ENCODE results near the gene ADAMTSL2. TPM values are rescaled to one million over a fixed set of nuclear protein-coding genes. Genes with fewer than 3 reads are reported as not detected.

ADAMTSL2 gene
- total and polyA plus RNA-seq, 8 donors, result 1.3 to 20.6 (median 2.6) TPM; not detected in 2

DNA sequence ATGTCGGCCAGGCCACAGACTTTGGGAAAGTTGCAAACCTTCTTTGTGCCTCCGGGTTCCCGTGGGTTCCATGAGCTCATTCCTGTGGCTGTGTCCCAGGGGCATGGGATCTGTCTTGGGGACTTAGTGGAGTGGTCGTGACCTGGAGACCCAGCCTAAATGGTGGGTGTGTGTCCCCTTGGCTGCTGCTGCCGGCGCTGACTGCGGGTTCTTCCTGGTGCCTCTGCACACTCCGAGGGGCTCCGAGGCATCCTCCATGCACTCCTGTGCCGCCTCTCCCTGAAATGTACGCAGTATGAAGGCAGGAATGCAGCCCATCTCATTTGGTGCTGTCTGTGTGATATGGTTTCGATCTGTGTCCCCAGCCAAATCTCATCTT lies 34.6 kb upstream of the ADAMTSL2 start:
- peak overlapping the region in 4 of 5 donors; percentile 14 to 62 (median 52) for H3K27ac ChIP-seq
- peaks cover 0 to 19% (median 0%) of the 10 kb centered on the region in 3 donors for H3K27me3 ChIP-seq
- intact Hi-C loops (cut with DNase I; ENCODE audit: low total_unique reads), result no loop called here

DNA sequence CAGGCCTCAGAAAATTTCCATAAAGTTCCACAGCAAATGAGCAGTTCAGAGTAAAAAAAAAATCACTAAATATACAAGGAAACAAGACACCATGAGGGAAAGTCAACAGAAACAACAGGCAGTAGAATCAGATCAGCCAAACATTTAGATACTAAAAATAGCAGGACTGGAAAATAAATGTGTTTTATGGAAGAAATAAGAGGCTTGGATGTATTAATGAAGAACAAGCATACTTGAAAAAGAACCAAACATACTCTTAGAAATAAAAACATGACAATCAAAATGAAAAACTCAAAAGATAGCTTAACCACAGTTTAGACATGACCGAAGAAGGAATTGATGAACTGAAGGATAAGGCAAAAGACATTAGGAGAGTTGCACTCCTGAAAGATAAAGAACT lies 32.4 kb upstream of the ADAMTSL2 start:
- intact Hi-C loops (cut with DNase I; ENCODE audit: low total_unique reads), result no loop called here
- peaks cover 0 to 16% (median 0%) of the 10 kb centered on the region in 3 donors for H3K27me3 ChIP-seq
- TF ChIP-seq POLR2A (IDR thresholded peaks at IDR 0.05) (no peak), EP300 (IDR thresholded peaks at IDR 0.05) (no peak), POLR2AphosphoS5 (IDR thresholded peaks at IDR 0.05) (no peak)
- TF ChIP-seq, protein P1, sequence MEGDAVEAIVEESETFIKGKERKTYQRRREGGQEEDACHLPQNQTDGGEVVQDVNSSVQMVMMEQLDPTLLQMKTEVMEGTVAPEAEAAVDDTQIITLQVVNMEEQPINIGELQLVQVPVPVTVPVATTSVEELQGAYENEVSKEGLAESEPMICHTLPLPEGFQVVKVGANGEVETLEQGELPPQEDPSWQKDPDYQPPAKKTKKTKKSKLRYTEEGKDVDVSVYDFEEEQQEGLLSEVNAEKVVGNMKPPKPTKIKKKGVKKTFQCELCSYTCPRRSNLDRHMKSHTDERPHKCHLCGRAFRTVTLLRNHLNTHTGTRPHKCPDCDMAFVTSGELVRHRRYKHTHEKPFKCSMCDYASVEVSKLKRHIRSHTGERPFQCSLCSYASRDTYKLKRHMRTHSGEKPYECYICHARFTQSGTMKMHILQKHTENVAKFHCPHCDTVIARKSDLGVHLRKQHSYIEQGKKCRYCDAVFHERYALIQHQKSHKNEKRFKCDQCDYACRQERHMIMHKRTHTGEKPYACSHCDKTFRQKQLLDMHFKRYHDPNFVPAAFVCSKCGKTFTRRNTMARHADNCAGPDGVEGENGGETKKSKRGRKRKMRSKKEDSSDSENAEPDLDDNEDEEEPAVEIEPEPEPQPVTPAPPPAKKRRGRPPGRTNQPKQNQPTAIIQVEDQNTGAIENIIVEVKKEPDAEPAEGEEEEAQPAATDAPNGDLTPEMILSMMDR (IDR thresholded peaks at IDR 0.05), result no peak
- 91 to 100% (median 98%) methylated on average over 1 of the region's 1 CpG for WGBS, 5 donors
- H3K4me3 ChIP-seq, result no peak overlapping the region
- no peaks in the 10 kb centered on the region for H3K36me3 ChIP-seq
- peaks cover 6 to 16% (median 15%) of the 10 kb centered on the region in 4 donors for H3K9me3 ChIP-seq
- H3K4me1 ChIP-seq, result peaks cover 9 to 14% (median 12%) of the 10 kb centered on the region in 4 donors
- no peak overlapping the region for H3K27ac ChIP-seq
- no peak for DNase-seq

More for the DNA sequence above, 34.6 kb upstream of the ADAMTSL2 start:
- H3K9me3 ChIP-seq, result peaks cover 6 to 16% (median 15%) of the 10 kb centered on the region in 4 donors
- H3K4me3 ChIP-seq, result no peak overlapping the region
- no peak for TF ChIP-seq EP300 (IDR thresholded peaks at IDR 0.05)
- TF ChIP-seq POLR2AphosphoS5 (IDR thresholded peaks at IDR 0.05), result no peak
- TF ChIP-seq, protein P1 (IDR thresholded peaks at IDR 0.05), result no peak
- TF ChIP-seq POLR2A (IDR thresholded peaks at IDR 0.05), result no peak
- DNase-seq, result no peak
- WGBS, 5 donors, result 78 to 84% (median 81%) methylated on average over 9 to 12 of the region's 12 CpGs
- no peaks in the 10 kb centered on the region for H3K36me3 ChIP-seq
- no peaks in the 10 kb centered on the region for H3K4me1 ChIP-seq

DNA sequence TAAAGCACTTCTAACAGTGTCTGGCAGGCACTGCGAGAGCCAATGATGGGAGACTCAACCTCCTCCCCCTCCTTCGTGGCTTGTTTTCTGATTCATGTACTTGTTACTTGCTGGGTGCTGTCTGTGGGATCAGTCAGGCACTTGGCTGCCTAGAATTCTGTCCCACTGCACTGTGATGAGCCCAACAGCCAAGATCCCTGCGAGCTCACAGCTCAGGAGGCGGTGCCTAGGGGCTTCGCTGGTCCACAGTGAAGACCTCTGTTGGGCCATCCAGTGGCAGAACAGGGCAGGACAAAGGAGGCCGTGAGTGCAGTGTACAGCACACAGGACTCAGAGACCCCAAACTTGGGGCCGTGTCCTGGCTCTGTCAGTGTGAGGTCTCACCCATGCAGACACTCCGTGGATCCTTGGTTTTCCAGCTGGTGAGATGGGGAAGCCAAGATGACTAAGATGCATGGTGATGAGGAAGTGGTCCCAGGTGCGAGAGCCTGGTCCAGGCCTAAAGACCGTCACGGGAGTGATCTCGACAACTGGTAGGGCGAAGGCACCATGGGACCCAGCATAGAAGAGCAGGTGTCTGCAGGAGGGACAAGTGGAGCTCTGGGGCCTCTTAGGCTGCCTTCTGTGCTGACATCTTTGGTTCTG lies 29.2 kb upstream of the ADAMTSL2 start:
- no peak for DNase-seq

DNA sequence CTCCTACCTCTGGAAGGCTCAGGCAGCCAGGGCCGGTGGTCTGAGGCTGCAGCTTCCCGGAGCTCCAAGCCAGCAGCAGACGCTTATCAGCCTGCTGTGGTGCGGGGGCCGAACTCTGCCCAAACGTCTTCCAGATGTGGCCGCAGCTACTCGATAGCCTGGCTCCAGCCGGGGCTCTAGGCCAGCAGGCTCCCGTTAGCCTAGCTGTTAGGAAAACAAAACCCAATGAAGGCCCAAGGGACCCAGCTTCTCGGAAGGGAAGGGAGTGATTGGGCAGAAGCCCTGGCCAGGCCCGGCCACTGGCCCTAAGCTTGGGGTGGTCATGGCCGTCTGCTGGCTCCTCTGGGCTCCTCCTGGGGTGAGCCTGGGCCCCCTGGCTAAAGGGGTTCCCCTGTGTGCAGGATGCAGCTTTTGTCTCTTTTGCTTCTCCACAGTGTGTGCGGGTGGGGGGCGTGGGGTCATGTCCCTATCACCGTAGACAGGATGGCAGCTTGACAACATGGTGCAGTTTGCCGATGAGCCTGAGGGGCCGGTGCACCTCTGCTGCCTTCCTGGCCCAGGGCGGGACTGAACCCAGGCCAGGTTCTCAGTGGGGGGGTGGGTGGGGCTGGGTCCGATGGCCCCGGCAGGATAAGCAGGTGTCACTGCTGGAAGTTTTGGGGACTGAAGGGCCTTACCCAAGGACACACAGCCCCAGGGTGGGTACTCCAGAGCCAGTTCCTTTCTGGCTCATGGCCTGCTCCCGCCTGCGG lies 28.4 kb upstream of the ADAMTSL2 start:
- peaks cover 6 to 16% (median 14%) of the 10 kb centered on the region in 4 donors for H3K9me3 ChIP-seq
- peaks cover 22 to 29% (median 28%) of the 10 kb centered on the region in 4 donors for H3K4me1 ChIP-seq
- peaks cover 0 to 25% (median 0%) of the 10 kb centered on the region in 3 donors for H3K27me3 ChIP-seq
- 70 to 81% (median 76%) methylated on average over 5 to 23 of the region's 23 CpGs for WGBS, 5 donors
- no peak overlapping the region for H3K4me3 ChIP-seq
- no peak for TF ChIP-seq POLR2AphosphoS5 (IDR thresholded peaks at IDR 0.05)
- TF ChIP-seq, protein P1 (IDR thresholded peaks at IDR 0.05), result no peak
- no peak for TF ChIP-seq EP300 (IDR thresholded peaks at IDR 0.05)
- TF ChIP-seq POLR2A (IDR thresholded peaks at IDR 0.05), result no peak
- peak in 1 of 2 donors; percentile 73 for DNase-seq
- peak overlapping the region in 4 of 5 donors; percentile 14 to 38 (median 24) for H3K27ac ChIP-seq
- no peaks in the 10 kb centered on the region for H3K36me3 ChIP-seq
- intact Hi-C loops (cut with DNase I; ENCODE audit: low total_unique reads), result no loop called here

More for the DNA sequence above, 29.2 kb upstream of the ADAMTSL2 start:
- Histone ChIP-seq H3K9me3 (peaks cover 6 to 16% (median 15%) of the 10 kb centered on the region in 4 donors), H3K4me1 (peaks cover 22 to 29% (median 28%) of the 10 kb centered on the region in 4 donors), H3K36me3 (no peaks in the 10 kb centered on the region), H3K4me3 (no peak overlapping the region), H3K27me3 (peaks cover 0 to 25% (median 0%) of the 10 kb centered on the region in 3 donors), H3K27ac (peak overlapping the region in 2 of 5 donors; percentile 28 to 38)
- intact Hi-C loops (cut with DNase I; ENCODE audit: low total_unique reads), result no loop called here
- WGBS, 5 donors, result 84 to 93% (median 89%) methylated on average over 13 of the region's 13 CpGs
- no peak for TF ChIP-seq POLR2AphosphoS5 (IDR thresholded peaks at IDR 0.05)
- TF ChIP-seq POLR2A (IDR thresholded peaks at IDR 0.05), result no peak
- no peak for TF ChIP-seq EP300 (IDR thresholded peaks at IDR 0.05)
- TF ChIP-seq, protein P1 (IDR thresholded peaks at IDR 0.05), result no peak
